ENCODE data around the gene UBE2N. TPM values are rescaled to one million over a fixed set of nuclear protein-coding genes. Genes with fewer than 3 reads are reported as not detected.

Gene UBE2N
- total and polyA plus RNA-seq, 2 experiments from 2014 or later: 154 to 385 TPM

DNA sequence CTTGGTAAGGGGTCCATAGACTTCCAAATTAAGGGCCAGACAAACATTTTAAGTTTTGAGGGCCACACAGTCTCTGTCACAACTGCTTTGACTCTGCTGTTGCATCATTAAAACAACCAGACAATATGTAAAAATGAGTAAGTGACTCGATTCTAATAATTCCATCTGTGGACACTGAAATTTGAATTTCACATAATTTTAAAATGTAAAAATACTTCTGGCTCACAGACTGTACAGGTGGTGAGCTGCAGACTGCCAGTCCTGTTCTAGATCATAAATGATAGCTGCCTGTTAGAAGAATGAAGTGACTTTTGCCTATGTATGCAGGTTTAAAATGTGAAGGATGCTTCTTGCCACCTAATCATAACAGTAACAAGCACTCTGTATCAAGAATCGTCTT lies 48.3 kb downstream of the UBE2N start:
- Histone ChIP-seq H3K79me2 (replicated peaks; ENCODE audit: insufficient read depth) (peaks cover 61% of the 10 kb centered on the region), H3F3A (replicated peaks; ENCODE audit: low read depth) (peaks cover 3% of the 10 kb centered on the region; the same call in 1 of the 2 replicates), H3K36me3 (ENCODE audit: insufficient read depth) (peaks cover 21% of the 10 kb centered on the region), H3K27me3 (ENCODE audit: insufficient read depth) (no peaks in the 10 kb centered on the region), H3K27ac (ENCODE audit: low read depth) (no peak overlapping the region), H3K4me1 (ENCODE audit: insufficient read depth) (peaks cover 5% of the 10 kb centered on the region; the same call in 1 of the 2 replicates), H2AFZ (no peak overlapping the region), H3K9me2 (ENCODE audit: insufficient read depth) (no peaks in the 10 kb centered on the region), H3K4me3 (no peak overlapping the region), H3K4me2 (no peak overlapping the region), H4K20me1 (replicated peaks; ENCODE audit: insufficient read depth) (peaks cover 35% of the 10 kb centered on the region)
- no peak for TF ChIP-seq JUNB (IDR thresholded peaks at IDR 0.05; ENCODE audit: unreplicated experiment)
- TF ChIP-seq STAT1 (IDR thresholded peaks at IDR 0.05; ENCODE audit: unreplicated experiment): no peak
- TF ChIP-seq, protein P1, sequence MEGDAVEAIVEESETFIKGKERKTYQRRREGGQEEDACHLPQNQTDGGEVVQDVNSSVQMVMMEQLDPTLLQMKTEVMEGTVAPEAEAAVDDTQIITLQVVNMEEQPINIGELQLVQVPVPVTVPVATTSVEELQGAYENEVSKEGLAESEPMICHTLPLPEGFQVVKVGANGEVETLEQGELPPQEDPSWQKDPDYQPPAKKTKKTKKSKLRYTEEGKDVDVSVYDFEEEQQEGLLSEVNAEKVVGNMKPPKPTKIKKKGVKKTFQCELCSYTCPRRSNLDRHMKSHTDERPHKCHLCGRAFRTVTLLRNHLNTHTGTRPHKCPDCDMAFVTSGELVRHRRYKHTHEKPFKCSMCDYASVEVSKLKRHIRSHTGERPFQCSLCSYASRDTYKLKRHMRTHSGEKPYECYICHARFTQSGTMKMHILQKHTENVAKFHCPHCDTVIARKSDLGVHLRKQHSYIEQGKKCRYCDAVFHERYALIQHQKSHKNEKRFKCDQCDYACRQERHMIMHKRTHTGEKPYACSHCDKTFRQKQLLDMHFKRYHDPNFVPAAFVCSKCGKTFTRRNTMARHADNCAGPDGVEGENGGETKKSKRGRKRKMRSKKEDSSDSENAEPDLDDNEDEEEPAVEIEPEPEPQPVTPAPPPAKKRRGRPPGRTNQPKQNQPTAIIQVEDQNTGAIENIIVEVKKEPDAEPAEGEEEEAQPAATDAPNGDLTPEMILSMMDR (conservative IDR thresholded peaks at IDR 0.05; ENCODE audit: low read depth in 2 of 2): no peak
- TF ChIP-seq CREB1 (CRISPR knock-in tag; IDR thresholded peaks at IDR 0.05; ENCODE audit: low read depth): no peak
- TF ChIP-seq, protein P2, sequence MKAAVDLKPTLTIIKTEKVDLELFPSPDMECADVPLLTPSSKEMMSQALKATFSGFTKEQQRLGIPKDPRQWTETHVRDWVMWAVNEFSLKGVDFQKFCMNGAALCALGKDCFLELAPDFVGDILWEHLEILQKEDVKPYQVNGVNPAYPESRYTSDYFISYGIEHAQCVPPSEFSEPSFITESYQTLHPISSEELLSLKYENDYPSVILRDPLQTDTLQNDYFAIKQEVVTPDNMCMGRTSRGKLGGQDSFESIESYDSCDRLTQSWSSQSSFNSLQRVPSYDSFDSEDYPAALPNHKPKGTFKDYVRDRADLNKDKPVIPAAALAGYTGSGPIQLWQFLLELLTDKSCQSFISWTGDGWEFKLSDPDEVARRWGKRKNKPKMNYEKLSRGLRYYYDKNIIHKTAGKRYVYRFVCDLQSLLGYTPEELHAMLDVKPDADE (IDR thresholded peaks at IDR 0.05): no peak
- TF ChIP-seq, protein P3, sequence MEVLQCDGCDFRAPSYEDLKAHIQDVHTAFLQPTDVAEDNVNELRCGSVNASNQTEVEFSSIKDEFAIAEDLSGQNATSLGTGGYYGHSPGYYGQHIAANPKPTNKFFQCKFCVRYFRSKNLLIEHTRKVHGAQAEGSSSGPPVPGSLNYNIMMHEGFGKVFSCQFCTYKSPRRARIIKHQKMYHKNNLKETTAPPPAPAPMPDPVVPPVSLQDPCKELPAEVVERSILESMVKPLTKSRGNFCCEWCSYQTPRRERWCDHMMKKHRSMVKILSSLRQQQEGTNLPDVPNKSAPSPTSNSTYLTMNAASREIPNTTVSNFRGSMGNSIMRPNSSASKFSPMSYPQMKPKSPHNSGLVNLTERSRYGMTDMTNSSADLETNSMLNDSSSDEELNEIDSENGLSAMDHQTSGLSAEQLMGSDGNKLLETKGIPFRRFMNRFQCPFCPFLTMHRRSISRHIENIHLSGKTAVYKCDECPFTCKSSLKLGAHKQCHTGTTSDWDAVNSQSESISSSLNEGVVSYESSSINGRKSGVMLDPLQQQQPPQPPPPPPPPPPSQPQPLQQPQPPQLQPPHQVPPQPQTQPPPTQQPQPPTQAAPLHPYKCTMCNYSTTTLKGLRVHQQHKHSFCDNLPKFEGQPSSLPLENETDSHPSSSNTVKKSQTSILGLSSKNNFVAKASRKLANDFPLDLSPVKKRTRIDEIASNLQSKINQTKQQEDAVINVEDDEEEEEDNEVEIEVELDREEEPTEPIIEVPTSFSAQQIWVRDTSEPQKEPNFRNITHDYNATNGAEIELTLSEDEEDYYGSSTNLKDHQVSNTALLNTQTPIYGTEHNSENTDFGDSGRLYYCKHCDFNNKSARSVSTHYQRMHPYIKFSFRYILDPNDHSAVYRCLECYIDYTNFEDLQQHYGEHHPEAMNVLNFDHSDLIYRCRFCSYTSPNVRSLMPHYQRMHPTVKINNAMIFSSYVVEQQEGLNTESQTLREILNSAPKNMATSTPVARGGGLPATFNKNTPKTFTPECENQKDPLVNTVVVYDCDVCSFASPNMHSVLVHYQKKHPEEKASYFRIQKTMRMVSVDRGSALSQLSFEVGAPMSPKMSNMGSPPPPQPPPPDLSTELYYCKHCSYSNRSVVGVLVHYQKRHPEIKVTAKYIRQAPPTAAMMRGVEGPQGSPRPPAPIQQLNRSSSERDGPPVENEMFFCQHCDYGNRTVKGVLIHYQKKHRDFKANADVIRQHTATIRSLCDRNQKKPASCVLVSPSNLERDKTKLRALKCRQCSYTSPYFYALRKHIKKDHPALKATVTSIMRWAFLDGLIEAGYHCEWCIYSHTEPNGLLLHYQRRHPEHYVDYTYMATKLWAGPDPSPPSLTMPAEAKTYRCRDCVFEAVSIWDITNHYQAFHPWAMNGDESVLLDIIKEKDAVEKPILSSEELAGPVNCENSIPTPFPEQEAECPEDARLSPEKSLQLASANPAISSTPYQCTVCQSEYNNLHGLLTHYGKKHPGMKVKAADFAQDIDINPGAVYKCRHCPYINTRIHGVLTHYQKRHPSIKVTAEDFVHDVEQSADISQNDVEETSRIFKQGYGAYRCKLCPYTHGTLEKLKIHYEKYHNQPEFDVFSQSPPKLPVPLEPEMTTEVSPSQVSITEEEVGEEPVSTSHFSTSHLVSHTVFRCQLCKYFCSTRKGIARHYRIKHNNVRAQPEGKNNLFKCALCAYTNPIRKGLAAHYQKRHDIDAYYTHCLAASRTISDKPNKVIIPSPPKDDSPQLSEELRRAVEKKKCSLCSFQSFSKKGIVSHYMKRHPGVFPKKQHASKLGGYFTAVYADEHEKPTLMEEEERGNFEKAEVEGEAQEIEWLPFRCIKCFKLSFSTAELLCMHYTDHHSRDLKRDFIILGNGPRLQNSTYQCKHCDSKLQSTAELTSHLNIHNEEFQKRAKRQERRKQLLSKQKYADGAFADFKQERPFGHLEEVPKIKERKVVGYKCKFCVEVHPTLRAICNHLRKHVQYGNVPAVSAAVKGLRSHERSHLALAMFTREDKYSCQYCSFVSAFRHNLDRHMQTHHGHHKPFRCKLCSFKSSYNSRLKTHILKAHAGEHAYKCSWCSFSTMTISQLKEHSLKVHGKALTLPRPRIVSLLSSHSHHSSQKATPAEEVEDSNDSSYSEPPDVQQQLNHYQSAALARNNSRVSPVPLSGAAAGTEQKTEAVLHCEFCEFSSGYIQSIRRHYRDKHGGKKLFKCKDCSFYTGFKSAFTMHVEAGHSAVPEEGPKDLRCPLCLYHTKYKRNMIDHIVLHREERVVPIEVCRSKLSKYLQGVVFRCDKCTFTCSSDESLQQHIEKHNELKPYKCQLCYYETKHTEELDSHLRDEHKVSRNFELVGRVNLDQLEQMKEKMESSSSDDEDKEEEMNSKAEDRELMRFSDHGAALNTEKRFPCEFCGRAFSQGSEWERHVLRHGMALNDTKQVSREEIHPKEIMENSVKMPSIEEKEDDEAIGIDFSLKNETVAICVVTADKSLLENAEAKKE (CRISPR knock-in tag; IDR thresholded peaks at IDR 0.05): no peak
- DNase-seq (ENCODE audit: low spot score) (no peak), ATAC-seq (no peak)
- H3K4me3 Mint-ChIP-seq: no peak overlapping the region
- peaks cover 47% of the 10 kb centered on the region for H3K36me3 Mint-ChIP-seq (ENCODE audit: low read depth)
- peaks cover 9% of the 10 kb centered on the region; the same call in 2 of the 3 replicates for H3K4me1 Mint-ChIP-seq
- H3K9me3 Mint-ChIP-seq: no peaks in the 10 kb centered on the region
- H3K27me3 Mint-ChIP-seq (ENCODE audit: insufficient read depth, low read depth, poor library complexity): no peaks in the 10 kb centered on the region
- no peak overlapping the region for H3K27ac Mint-ChIP-seq

All from GM23338 (cell line).